GM19397 (cell line): ENCODE measurements around the gene OR5T1.

ENCODE experiments used
- ATAC-seq: cut with Tn5 transposase; IDR thresholded peaks from one replicate; pipeline ENCODE4 v1.9.1; 2021; ENCODE audit warnings: mild to moderate bottlenecking, moderate library complexity; ENCODE audit not compliant: unreplicated experiment

The OR5T1 gene

GRCh38 chr11:56273854-56274253, at the start of gene OR5T1:
Gene OR5T1 (plus strand): TSS chr11:56274154. CDS start chr11:56275639, 1,485 bp downstream.
- ATAC-seq: no peak

DNA sequence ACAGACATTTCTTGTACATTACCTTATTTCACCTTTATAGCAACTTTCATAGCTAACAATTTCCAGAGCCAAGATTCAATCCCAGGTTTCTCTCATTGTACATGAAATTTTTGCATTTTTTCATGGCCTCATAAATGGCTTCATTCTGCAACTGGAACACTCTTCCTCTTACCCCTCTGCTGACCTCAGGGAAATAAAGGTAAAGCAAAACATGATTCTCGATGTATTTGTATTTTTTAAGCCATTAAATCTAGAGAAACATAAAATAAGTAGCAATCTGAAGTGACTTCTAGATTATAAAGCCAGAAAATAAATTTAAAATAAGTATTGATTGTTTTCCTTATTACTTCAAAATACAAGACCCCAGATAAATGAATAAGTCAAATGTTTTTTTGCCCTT, 39.8 kb upstream of the OR5T1 start, which contains the start of gene OR5T2:
Gene OR5T2 (minus strand): TSS at position 101 of the 400 bp plus-strand sequence. CDS start 1,193 bp downstream, outside the sequence.
- no peak for ATAC-seq

- ATAC-seq: no peak
These were observed 22.0 kb upstream of the OR5T1 start, which contains the start of gene OR5T3 for GRCh38 chr11:56251954-56252353. Gene OR5T3 (plus strand): TSS chr11:56252254. CDS start chr11:56252254, 0 bp downstream.

DNA sequence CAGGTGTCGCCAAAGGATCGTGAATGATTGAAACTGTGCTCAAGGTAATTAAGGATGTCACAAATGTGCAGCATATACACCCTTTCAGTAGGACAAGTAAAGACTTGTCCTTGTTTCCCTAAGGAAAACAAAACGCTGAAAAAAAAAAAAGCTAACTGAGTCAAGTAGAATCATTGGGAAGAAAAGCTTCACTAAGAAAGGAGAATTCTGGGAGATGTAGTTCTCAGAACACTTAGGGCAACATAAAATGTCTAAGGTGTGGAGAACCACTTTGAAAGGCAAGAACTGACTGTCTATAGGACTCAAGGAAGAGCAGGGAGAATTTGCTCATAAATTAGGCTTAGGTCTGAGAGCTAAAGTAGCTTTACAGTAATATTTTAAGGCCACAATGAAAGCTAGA, 2.9 kb upstream of the OR5T1 start:
- no peak for ATAC-seq

GRCh38 chr11:56292154-56292553, 18.2 kb downstream of the OR5T1 start, which contains the start of gene OR8H1:
Gene OR8H1 (minus strand): TSS chr11:56292254. CDS start chr11:56291062, 1,192 bp downstream.
- no peak for ATAC-seq

DNA sequence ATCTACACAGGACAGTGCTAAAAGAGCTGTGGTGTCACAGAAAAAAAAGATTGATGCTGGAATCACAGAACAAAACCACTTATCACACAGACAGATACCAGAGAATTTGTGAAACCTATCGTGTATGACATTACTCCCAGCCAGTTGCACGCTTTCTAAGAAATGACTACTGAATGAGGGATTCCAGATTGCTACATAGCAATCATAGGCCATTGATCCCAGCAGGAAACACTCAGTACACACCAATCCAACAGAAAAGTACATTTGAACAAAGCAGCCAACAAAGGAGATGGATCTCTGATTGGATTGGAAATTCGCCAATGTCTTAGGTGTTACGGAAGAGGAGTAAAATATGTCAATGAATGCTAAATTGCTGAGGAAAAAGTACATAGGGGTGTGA, 22.9 kb downstream of the OR5T1 start:
- no peak for ATAC-seq

DNA sequence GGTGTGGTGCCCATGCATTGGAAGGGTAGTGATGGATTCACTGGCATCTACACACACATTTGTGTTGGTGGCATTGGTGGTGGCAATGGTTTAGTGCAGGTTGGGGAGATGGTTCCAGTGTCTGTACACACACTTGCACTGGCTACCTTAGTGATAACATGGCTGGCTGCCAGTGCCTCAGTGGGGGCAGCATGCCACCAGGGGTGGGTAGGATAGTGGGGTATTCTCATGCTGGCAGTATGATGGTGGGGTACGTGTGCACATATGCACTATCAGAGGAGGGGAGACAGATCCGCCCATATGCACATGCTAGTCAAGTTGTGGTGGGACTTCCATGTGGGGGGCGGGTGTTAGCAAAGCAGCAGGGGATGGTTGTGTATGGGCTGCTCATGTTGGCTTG, 33.9 kb downstream of the OR5T1 start:
- no peak for ATAC-seq

- no peak for ATAC-seq
These were observed 40.9 kb downstream of the OR5T1 start, which contains the start of gene OR8K3 for GRCh38 chr11:56314844-56315243. Gene OR8K3 (plus strand): TSS chr11:56315144. CDS start chr11:56318307, 3,163 bp downstream.
